GM12864 (cell line): ENCODE measurements around the gene TRAPPC3L.
A peak's percentile ranks its signal among the peaks of the same experiment; 100 is the strongest.

Experiments used
- DNase-seq: peaks from one replicate; pipeline ENCODE4 v3.0.0-alpha.2; 2011; ENCODE audit warnings: low read depth
- H3K4me3 ChIP-seq: 2 replicates; pipeline ENCODE4 v1.5.1; 2011; ENCODE audit warnings: mild to moderate bottlenecking, low read depth, low read length, control low read depth
- CTCF ChIP-seq: IDR thresholded peaks from 2 replicates; pipeline ENCODE4 v1.5.1; 2011; ENCODE audit warnings: low read depth, mild to moderate bottlenecking, moderate library complexity, low read length, control low read depth, inconsistent platforms; ENCODE audit errors: missing control alignments

The TRAPPC3L gene

DNA sequence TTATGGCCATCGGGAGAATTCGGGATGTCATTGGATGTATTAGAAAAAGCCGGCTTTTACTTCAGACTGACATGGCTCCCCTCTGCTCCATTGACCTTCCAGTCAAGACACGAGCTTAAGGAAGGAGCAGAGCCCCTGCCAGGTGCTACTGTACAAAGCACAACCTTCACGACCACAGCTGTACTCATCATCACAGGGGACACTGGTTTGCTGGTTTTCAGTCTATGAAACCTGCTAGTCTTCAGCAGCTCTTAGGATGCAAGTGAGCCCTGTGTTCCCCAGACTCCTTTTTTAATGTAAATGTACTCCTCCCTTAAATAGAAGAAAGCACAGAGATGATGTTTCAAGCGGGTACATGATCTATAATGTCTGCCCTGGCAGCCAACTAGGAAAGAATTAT, 1.9 kb upstream of the TRAPPC3L start:
- no peak for DNase-seq
- no peak overlapping the region for H3K4me3 ChIP-seq
- TF ChIP-seq CTCF, result no peak

DNA sequence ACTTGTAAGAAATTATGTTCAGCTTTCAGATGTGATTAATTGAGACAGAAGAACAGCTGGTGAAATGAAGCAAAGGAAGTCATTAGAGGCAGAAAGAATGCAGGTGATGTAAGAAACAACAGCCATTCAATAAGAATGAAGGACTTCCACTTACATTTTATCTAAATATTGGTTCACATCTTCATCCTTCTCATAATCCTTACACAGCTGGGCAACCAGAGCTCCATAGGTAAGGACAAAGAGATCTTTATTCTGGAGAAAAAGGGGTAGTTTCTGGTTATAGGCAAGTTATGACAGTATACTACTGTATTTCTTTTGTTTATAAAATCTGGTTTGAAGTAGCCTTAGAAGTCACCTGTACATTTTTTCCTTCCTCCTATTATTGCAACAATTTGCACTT, 2.3 kb downstream of the TRAPPC3L start:
- H3K4me3 ChIP-seq, result no peak overlapping the region
- no peak for TF ChIP-seq CTCF
- no peak for DNase-seq

- H3K4me3 ChIP-seq, result no peak overlapping the region
- no peak for TF ChIP-seq CTCF
- DNase-seq, result no peak
Measured at GRCh38 chr6:116542426-116542825, 3.1 kb downstream of the TRAPPC3L start.

GRCh38 chr6:116536216-116536621, 9.3 kb downstream of the TRAPPC3L start:
- H3K4me3 ChIP-seq, result no peak overlapping the region
- TF ChIP-seq CTCF, result peak; percentile 53
- peak; percentile 22 for DNase-seq

DNA sequence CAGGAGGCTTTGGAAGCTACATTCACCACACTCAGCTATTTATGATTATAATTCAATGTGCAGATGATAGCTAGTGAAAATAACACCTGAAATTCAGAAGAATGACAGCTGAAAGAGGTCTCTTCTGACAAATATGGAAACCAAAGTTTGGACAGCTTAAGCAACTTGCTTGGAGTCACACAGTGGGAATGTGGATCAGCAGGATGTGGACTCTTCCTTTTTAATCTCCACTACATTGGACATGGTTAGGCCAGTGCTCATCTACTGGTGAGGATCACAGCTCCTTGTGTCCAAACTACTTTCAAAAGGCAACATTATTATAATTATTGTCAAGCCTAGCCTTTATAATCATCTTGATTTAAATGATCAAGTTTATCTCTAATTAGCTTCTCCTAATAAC, 10.4 kb downstream of the TRAPPC3L start:
- no peak for DNase-seq

DNA sequence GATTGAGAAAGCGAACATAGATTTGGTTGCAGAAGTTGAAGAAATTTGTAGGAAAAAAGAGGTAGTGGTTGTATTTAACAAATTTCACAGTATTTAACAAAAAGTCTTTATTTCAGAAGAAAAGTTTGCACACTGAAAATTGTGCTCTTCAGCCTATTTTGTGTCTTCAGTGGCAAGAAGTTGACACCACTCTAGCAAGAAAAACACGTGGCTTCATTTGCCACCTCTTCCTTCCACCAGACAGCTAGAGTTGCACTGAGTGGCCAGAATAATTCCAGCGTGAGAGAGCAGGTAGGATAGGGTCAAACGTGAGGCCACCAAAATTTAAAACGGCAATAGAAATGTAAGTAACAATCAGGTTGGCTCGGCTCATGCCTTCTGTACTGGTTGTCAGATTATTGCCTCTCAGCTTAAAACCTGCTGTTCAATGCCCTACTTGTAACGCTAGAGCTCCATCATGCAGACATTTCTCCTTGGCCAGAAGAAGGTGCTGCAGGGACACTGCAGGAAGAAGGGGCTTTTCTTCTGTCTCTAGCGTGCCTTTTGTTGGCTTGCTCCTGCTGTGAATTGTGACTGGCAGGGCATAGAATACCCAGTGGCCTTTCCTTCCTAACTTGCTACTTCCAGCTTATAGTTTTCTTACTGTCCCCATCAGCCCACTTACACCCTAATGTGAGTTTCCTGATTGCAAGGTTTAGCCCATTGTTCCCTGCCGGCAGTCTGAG, 12.1 kb downstream of the TRAPPC3L start:
- TF ChIP-seq CTCF, result no peak
- no peak for DNase-seq
- H3K4me3 ChIP-seq, result no peak overlapping the region

More for the DNA sequence above, 10.4 kb downstream of the TRAPPC3L start:
- TF ChIP-seq CTCF, result no peak
- no peak overlapping the region for H3K4me3 ChIP-seq

GRCh38 chr6:116531675-116532570, 13.6 kb downstream of the TRAPPC3L start:
- DNase-seq, result peak; percentile 44
- H3K4me3 ChIP-seq, result no peak overlapping the region
- TF ChIP-seq CTCF, result peak; percentile 76
